WTC11 (cell line): ENCODE data around the gene PDE6B. TPM values are rescaled to one million over a fixed set of nuclear protein-coding genes. Genes with fewer than 3 reads are reported as not detected.
A peak's percentile ranks its signal among the peaks of the same experiment; 100 is the strongest.

ENCODE experiments used
- ATAC-seq: fragments of 200-7000 bp; cut with Tn5 transposase; 2 replicates; pipeline ENCODE4 v1.10.0; 2021; ENCODE audit warnings: mild to moderate bottlenecking, moderate library complexity
- CTCF ChIA-PET: fragments of 300-600 bp; sonication (Branson Sonifier 250); formaldehyde crosslinking; loops from one replicate; lab custom pipeline; 2021; ENCODE audit warnings: antibody characterized with exemption; lab: Charles Lee
- POLR2A ChIA-PET: fragments of 350-600 bp; sonication (Branson Sonifier 250); formaldehyde crosslinking; loops from one replicate; lab custom pipeline; 2021; ENCODE audit warnings: antibody characterized with exemption; lab: Charles Lee
- DNase-seq: peaks from one replicate; pipeline ENCODE4 v3.0.0; 2021; ENCODE audit warnings: low spot score
- H3K27ac Mint-ChIP-seq: 2 replicates; pipeline ENCODE4 v1.8.0; 2021; ENCODE audit warnings: mixed read lengths
- H3K27me3 Mint-ChIP-seq: 2 replicates; pipeline ENCODE4 v1.8.0; 2021; ENCODE audit warnings: low read depth, mild to moderate bottlenecking, moderate library complexity, mixed read lengths
- H3K36me3 Mint-ChIP-seq: 2 replicates; pipeline ENCODE4 v1.8.0; 2021; ENCODE audit warnings: mixed read lengths
- H3K4me1 Mint-ChIP-seq: 2 replicates; pipeline ENCODE4 v1.8.0; 2022; ENCODE audit warnings: mixed read lengths
- H3K4me3 Mint-ChIP-seq: 2 replicates; pipeline ENCODE4 v1.8.0; 2021; ENCODE audit warnings: mild to moderate bottlenecking, moderate library complexity, mixed read lengths
- H3K9me3 Mint-ChIP-seq: 2 replicates; pipeline ENCODE4 v1.8.0; 2021; ENCODE audit warnings: mixed read lengths
- ARID4B ChIP-seq: sonication (generic); formaldehyde crosslinking; IDR thresholded peaks from 2 replicates; pipeline ENCODE4 v1.8.0; 2023; ENCODE audit warnings: missing genetic modification reagents, mild to moderate bottlenecking, borderline replicate concordance
- ATF3 ChIP-seq: sonication (generic); formaldehyde crosslinking; conservative IDR thresholded peaks from 2 replicates; pipeline ENCODE4 v1.8.1; 2022; ENCODE audit warnings: mild to moderate bottlenecking, missing genetic modification reagents
- ATF6 ChIP-seq: sonication (generic); formaldehyde crosslinking; IDR thresholded peaks from 2 replicates; pipeline ENCODE4 v1.8.1; 2023; ENCODE audit warnings: mild to moderate bottlenecking, missing genetic modification reagents
- CREM ChIP-seq: sonication (generic); formaldehyde crosslinking; IDR thresholded peaks from 2 replicates; pipeline ENCODE4 v1.8.1; 2022; ENCODE audit warnings: mild to moderate bottlenecking, missing genetic modification reagents, moderate library complexity
- E2F4 ChIP-seq: sonication (generic); formaldehyde crosslinking; IDR thresholded peaks from 2 replicates; pipeline ENCODE4 v1.8.1; 2022; ENCODE audit warnings: low read depth, mild to moderate bottlenecking, moderate library complexity, missing genetic modification reagents, borderline replicate concordance
- E2F5 ChIP-seq: sonication (generic); formaldehyde crosslinking; IDR thresholded peaks from 2 replicates; pipeline ENCODE4 v1.8.1; 2022; ENCODE audit warnings: mild to moderate bottlenecking, moderate library complexity, missing genetic modification reagents
- MXD4 ChIP-seq: fragments of 250-450 bp; sonication (Bioruptor Pico); IDR thresholded peaks from 2 replicates; pipeline ENCODE4 v1.8.0; 2021; ENCODE audit warnings: mild to moderate bottlenecking, moderate library complexity, borderline replicate concordance
- NR2C2 ChIP-seq: sonication (generic); formaldehyde crosslinking; IDR thresholded peaks from 2 replicates; pipeline ENCODE4 v1.8.0; 2022; ENCODE audit warnings: mild to moderate bottlenecking, missing genetic modification reagents
- NR3C1 ChIP-seq: sonication (generic); formaldehyde crosslinking; conservative IDR thresholded peaks from 2 replicates; pipeline ENCODE4 v1.8.1; 2023; ENCODE audit warnings: low read depth, mild to moderate bottlenecking, missing genetic modification reagents
- USF2 ChIP-seq: sonication (generic); formaldehyde crosslinking; IDR thresholded peaks from 2 replicates; pipeline ENCODE4 v1.8.1; 2023; ENCODE audit warnings: mild to moderate bottlenecking, missing genetic modification reagents, moderate library complexity
- ZMAT4 ChIP-seq: fragments of 250-450 bp; sonication (Bioruptor Pico); IDR thresholded peaks from 2 replicates; pipeline ENCODE4 v1.9.0; 2021; ENCODE audit warnings: mild to moderate bottlenecking
- ZNF396 ChIP-seq: fragments of 250-450 bp; sonication (Bioruptor Pico); IDR thresholded peaks from 2 replicates; pipeline ENCODE4 v1.8.0; 2021; ENCODE audit warnings: mild to moderate bottlenecking, moderate library complexity, borderline replicate concordance
- ZNF532 ChIP-seq: fragments of 250-450 bp; sonication (Bioruptor Pico); IDR thresholded peaks from 2 replicates; pipeline ENCODE4 v1.9.0; 2021; ENCODE audit warnings: mild to moderate bottlenecking, borderline replicate concordance
- total RNA-seq: library from RNA; stranded (reverse); gene quantifications from 3 replicates; pipeline ENCODE4 v1.2.3, GENCODE V29; 2021

Gene PDE6B
- total RNA-seq, 1 experiment from 2014 or later, result 7.1 TPM

GRCh38 chr4:617644-618641 lies 7.4 kb upstream of the PDE6B start:
- Mint-ChIP-seq H3K27ac (no peak overlapping the region), H3K9me3 (no peaks in the 10 kb centered on the region), H3K4me1 (no peaks in the 10 kb centered on the region), H3K27me3 (peaks cover 12% of the 10 kb centered on the region), H3K36me3 (no peaks in the 10 kb centered on the region)
- DNase-seq, result no peak
- POLR2A ChIA-PET, result no interaction called here
- CTCF ChIA-PET, result interaction anchor here (1.5 kb wide), 1 partner anchor 15 kb away, joined by 6 read pairs; no protein-coding TSS in a partner anchor
- TF ChIP-seq USF2 (CRISPR knock-in tag), result no peak
- TF ChIP-seq E2F5 (CRISPR knock-in tag), result no peak
- no peak for TF ChIP-seq E2F4
- no peak for TF ChIP-seq ZNF396
- TF ChIP-seq NR2C2 (CRISPR knock-in tag), result no peak
- no peak for TF ChIP-seq MXD4 (CRISPR knock-in tag)
- TF ChIP-seq ATF6 (CRISPR knock-in tag), result no peak
- no peak for TF ChIP-seq ZMAT4 (CRISPR knock-in tag)
- no peak for TF ChIP-seq ZNF532
- TF ChIP-seq CREM (CRISPR knock-in tag), result no peak
- no peak for TF ChIP-seq ARID4B (CRISPR knock-in tag)
- TF ChIP-seq NR3C1, result no peak
- TF ChIP-seq ATF3, result no peak
- TF ChIP-seq, all 79 proteins: peak for 0
- H3K4me3 Mint-ChIP-seq, result no peak overlapping the region
- peak; percentile 64 for ATAC-seq
